ENCODE measurements around the gene ASB2. TPM values are rescaled to one million over a fixed set of nuclear protein-coding genes. Genes with fewer than 3 reads are reported as not detected.

Gene ASB2
- total and polyA plus RNA-seq, 2 experiments from 2014 or later: 191 to 208 TPM

DNA sequence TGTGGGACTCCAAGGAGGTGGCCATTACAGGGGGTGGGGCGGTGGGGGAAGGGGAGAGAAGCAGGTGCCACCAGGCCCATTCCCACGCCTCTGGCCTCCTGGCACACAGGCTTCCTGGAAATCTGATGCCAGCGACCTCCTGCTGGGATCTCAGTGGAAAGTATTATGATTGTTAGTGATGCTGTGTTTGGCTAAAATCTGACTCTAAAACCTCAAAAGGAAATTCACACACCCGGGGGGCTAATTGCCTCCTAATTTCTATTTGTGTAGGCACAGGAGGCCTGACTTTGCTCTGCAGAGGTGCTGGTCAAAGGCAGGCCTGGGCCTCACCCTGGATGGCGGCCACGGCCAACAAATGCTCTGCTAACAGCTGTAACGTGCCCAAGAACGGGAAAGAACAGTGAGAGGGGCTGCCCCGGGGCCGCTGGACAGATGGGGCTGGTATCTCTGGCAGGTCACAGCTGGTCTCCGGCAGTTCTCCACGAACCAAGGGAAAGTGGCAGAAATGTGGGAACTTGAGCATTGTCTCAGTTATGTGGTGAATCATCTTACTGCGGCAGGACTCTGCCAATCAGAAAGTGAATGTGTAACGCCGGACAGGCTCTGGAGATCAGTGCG lies 35.0 kb downstream of the ASB2 start:
- no peak overlapping the region for H3K4me3 ChIP-seq
- no peaks in the 10 kb centered on the region for H3K27me3 ChIP-seq
- DNase-seq (ENCODE audit: low read depth in 1 of 2, low spot score in 1 of 2): peak in 1 of 2 donors; percentile 63
- H3K36me3 ChIP-seq: peaks cover 83% of the 10 kb centered on the region
- peaks cover 15% of the 10 kb centered on the region for H3K4me1 ChIP-seq (ENCODE audit: low read depth)
- TF ChIP-seq, protein P1, sequence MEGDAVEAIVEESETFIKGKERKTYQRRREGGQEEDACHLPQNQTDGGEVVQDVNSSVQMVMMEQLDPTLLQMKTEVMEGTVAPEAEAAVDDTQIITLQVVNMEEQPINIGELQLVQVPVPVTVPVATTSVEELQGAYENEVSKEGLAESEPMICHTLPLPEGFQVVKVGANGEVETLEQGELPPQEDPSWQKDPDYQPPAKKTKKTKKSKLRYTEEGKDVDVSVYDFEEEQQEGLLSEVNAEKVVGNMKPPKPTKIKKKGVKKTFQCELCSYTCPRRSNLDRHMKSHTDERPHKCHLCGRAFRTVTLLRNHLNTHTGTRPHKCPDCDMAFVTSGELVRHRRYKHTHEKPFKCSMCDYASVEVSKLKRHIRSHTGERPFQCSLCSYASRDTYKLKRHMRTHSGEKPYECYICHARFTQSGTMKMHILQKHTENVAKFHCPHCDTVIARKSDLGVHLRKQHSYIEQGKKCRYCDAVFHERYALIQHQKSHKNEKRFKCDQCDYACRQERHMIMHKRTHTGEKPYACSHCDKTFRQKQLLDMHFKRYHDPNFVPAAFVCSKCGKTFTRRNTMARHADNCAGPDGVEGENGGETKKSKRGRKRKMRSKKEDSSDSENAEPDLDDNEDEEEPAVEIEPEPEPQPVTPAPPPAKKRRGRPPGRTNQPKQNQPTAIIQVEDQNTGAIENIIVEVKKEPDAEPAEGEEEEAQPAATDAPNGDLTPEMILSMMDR (IDR thresholded peaks at IDR 0.05; ENCODE audit: low read depth, low read length): no peak
- H3K9me3 ChIP-seq (ENCODE audit: low read depth): no peaks in the 10 kb centered on the region
- H3K27ac ChIP-seq: peak overlapping the region; percentile 73

DNA sequence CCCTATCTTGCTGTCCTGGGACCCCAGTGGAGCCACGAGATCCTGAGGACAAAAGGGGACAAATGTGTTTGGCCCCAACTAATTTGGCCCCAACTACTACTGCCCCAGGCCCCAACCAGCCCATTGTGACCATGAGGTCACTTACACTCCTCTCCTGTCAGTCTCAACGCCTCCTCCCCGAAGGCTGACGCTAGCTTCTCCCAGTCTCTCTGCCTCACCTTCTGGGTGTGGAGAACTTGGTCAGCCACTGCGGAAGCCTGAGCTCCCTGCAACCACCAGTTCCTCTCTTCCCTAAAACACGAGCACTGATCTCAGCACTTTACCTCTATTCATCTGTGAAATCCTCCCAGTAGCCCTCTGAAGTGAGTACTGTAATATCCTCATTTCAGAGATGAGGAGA lies 35.9 kb downstream of the ASB2 start:
- TF ChIP-seq, protein P1 (IDR thresholded peaks at IDR 0.05; ENCODE audit: low read depth, low read length): no peak
- peak overlapping the region; percentile 1 for H3K27ac ChIP-seq
- no peak overlapping the region for H3K4me3 ChIP-seq
- no peaks in the 10 kb centered on the region for H3K27me3 ChIP-seq
- H3K9me3 ChIP-seq (ENCODE audit: low read depth): no peaks in the 10 kb centered on the region
- H3K36me3 ChIP-seq: peaks cover 83% of the 10 kb centered on the region
- H3K4me1 ChIP-seq (ENCODE audit: low read depth): peaks cover 14% of the 10 kb centered on the region
- no peak for DNase-seq (ENCODE audit: low read depth in 1 of 2, low spot score in 1 of 2)

DNA sequence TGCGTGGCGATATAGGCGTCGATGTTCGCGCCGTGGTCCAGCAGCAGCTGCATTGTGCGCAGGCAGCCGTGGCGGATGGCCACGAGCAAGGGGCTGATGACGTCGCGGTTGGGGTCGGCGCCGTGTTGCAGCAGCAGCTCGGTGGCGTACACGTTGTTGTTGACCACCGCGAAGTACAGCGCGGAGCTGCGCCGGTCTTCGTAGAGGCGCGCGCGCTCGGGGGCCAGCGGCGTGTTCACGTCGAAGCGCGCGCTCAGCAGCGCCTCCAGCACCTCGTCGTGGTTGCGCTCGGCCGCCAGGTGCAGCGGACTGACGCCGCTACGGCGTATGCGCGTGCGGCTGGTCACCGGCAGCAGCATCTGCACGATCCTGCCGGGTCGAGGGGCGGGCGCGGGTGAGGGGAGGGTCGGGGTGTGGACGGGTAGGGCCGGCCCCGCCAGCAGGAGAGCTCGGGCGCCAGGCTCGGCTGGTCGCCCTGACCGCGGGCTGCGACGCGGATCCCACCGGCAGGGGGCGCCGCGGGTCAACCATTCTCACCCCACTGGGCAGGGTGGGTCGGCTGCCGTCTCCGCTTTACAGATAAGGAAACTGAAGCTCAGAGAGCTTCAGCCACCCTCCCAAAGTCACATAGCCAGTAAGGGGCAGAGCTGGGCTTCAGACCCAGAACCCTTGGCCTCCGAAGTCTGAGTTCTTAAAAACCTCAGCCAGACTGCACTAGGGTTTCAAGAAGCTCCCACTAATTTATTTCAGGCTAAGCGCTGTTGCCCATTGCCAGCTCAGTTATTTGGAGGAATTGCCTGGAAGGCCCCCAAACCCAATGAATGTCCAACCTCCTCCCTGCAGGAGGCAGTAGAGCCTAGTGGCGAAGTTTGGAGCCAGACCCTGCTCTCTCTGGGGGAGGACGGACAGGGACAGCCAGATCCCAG lies 36.8 kb downstream of the ASB2 start:
- Histone ChIP-seq H3K4me1 (ENCODE audit: low read depth) (peaks cover 5% of the 10 kb centered on the region), H3K36me3 (peaks cover 87% of the 10 kb centered on the region), H3K9me3 (ENCODE audit: low read depth) (no peaks in the 10 kb centered on the region), H3K27me3 (no peaks in the 10 kb centered on the region), H3K27ac (no peak overlapping the region), H3K4me3 (no peak overlapping the region)
- TF ChIP-seq, protein P1 (IDR thresholded peaks at IDR 0.05; ENCODE audit: low read depth, low read length): peak; percentile 61
- peak; percentile 76 to 83 for DNase-seq (ENCODE audit: low read depth in 1 of 2, low spot score in 1 of 2)

DNA sequence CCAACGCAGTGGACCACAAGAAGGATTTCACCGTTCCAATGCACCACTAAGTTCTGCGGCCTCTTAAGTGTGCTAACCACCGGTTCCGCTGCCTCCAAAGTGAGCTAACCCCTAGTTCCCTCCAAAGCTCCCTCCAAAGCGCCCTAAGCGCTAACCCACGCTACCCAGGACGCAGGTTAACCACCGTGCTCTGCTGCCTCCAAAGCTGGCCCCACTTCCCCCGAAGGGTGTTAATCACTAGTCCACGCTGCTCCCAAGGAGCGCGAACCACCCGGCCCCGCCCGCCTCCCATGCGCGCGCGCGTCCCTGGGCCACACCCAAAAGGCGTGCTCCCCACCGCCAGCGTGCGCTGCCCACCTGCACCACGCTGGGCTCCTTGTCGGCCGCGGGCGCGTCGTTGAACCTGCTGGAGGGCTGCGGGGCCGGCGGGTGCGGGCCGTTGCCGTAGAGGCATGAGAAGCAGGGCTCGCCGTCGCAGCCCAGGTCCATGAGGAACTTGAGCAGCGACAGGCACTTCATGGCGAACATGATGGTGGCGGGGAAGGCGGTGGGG lies 37.5 kb downstream of the ASB2 start:
- Histone ChIP-seq H3K27me3 (no peaks in the 10 kb centered on the region), H3K4me1 (ENCODE audit: low read depth) (no peaks in the 10 kb centered on the region), H3K4me3 (no peak overlapping the region), H3K36me3 (peaks cover 87% of the 10 kb centered on the region), H3K9me3 (ENCODE audit: low read depth) (no peaks in the 10 kb centered on the region), H3K27ac (no peak overlapping the region)
- DNase-seq (ENCODE audit: low read depth in 1 of 2, low spot score in 1 of 2): no peak
- TF ChIP-seq, protein P1 (IDR thresholded peaks at IDR 0.05; ENCODE audit: low read depth, low read length): no peak

DNA sequence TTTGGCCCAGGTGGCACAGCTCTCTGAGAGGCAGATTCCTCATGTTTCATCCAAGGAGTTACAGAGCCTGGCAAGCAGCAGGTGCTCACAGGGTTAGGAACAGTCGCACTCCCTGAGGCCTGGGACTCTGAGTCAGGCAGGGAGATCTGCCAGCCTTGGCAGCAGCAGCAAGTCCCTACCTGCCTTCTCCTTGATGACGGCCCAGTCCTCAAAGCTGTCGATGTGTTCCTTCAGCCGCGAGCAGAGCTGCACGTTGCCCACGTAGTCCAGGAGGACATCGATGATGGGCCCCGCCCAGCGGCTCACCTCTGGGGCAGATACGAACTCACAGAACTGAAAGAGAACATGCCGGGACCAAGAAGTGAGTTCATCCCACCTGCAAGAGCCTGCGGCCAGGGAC lies 38.9 kb downstream of the ASB2 start:
- Histone ChIP-seq H3K9me3 (ENCODE audit: low read depth) (no peaks in the 10 kb centered on the region), H3K4me3 (no peak overlapping the region), H3K36me3 (peaks cover 87% of the 10 kb centered on the region), H3K4me1 (ENCODE audit: low read depth) (no peaks in the 10 kb centered on the region), H3K27ac (no peak overlapping the region), H3K27me3 (no peaks in the 10 kb centered on the region)
- TF ChIP-seq, protein P1 (IDR thresholded peaks at IDR 0.05; ENCODE audit: low read depth, low read length): no peak
- no peak for DNase-seq (ENCODE audit: low read depth in 1 of 2, low spot score in 1 of 2)

All from cardiac muscle cell (in vitro differentiated cells and primary cell).